Activated CD4-positive, alpha-beta T cell treated with anti-CD3 and anti-CD28 coated beads, Interleukin-2, Interleukin-4, amounts not matched to agents 100 ng/mL and 50 ng/mL, durations not matched to agents 16 hours and 8 hours (primary cell): ENCODE data around the gene FBL.
"Not testable (repeated sequence)": the region's sequence is repeated elsewhere in the genome, so short reads cannot be mapped to it uniquely, and the experiment has no call there.

Source experiments
- DNase-seq: peaks from one replicate; pipeline ENCODE4 v3.0.0-alpha.2; 2020; ENCODE audit warnings: low spot score

Gene FBL

GRCh38 chr19:39824143-39825092 lies 21.8 kb downstream of the FBL start:
- peak; percentile 90 for DNase-seq

- no peak for DNase-seq
Measured at GRCh38 chr19:39823686-39824085, 22.5 kb downstream of the FBL start.

- no peak for DNase-seq
Measured at GRCh38 chr19:39820696-39821095, 25.5 kb downstream of the FBL start.

GRCh38 chr19:39819786-39820185 lies 26.4 kb downstream of the FBL start:
- no peak for DNase-seq

- no peak for DNase-seq
Measured at GRCh38 chr19:39818626-39819097, 27.5 kb downstream of the FBL start.

GRCh38 chr19:39817888-39818561 lies 28.2 kb downstream of the FBL start:
- no peak for DNase-seq

- no peak for DNase-seq
Measured at GRCh38 chr19:39816287-39817048, 29.7 kb downstream of the FBL start.

- DNase-seq: no peak
Measured at GRCh38 chr19:39814595-39814994, 31.6 kb downstream of the FBL start.

GRCh38 chr19:39814111-39814510 lies 32.1 kb downstream of the FBL start:
- DNase-seq: not testable (repeated sequence)

GRCh38 chr19:39813264-39813993 lies 32.8 kb downstream of the FBL start:
- no peak for DNase-seq

- DNase-seq: no peak
Measured at GRCh38 chr19:39811064-39811463, 35.1 kb downstream of the FBL start.

GRCh38 chr19:39810424-39810823 lies 35.8 kb downstream of the FBL start:
- no peak for DNase-seq

- DNase-seq: no peak
Measured at GRCh38 chr19:39809368-39809767, 36.8 kb downstream of the FBL start.

GRCh38 chr19:39808688-39809087 lies 37.5 kb downstream of the FBL start:
- DNase-seq: not testable (repeated sequence)

GRCh38 chr19:39807846-39808364 lies 38.3 kb downstream of the FBL start:
- DNase-seq: no peak

- no peak for DNase-seq
Measured at GRCh38 chr19:39805104-39805503, 41.1 kb downstream of the FBL start.

GRCh38 chr19:39802958-39803357 lies 43.2 kb downstream of the FBL start:
- no peak for DNase-seq

GRCh38 chr19:39797083-39797482 lies 49.1 kb downstream of the FBL start:
- no peak for DNase-seq

- no peak for DNase-seq
Measured at GRCh38 chr19:39796000-39796498, 50.1 kb downstream of the FBL start.

- DNase-seq: peak; percentile 17
Measured at GRCh38 chr19:39795001-39795400, 51.2 kb downstream of the FBL start.

- peak; percentile 70 for DNase-seq
Measured at GRCh38 chr19:39792999-39793546, 53.1 kb downstream of the FBL start.
